Dermis blood vessel endothelial cell (primary cell): Measurements from ENCODE around the gene POPDC2. TPM values are rescaled to one million over a fixed set of nuclear protein-coding genes. Genes with fewer than 3 reads are reported as not detected.
A peak's percentile ranks its signal among the peaks of the same experiment; 100 is the strongest.

Source experiments
- DNase-seq: peaks from one replicate; pipeline ENCODE4 v3.0.0; 2010
- total RNA-seq: library from RNA; depleted of rRNA; stranded (reverse); fragments of >200 nt; gene quantifications from 2 replicates; pipeline ENCODE4 v1.2.3, GENCODE V29; 2014

Gene POPDC2
- total RNA-seq, 1 donor from 2014 or later, result 1.7 TPM

GRCh38 chr3:119669906-119670570 lies 9.6 kb upstream of the POPDC2 start:
- peak; percentile 55 for DNase-seq

- DNase-seq, result no peak
Measured at GRCh38 chr3:119665954-119666559, 5.7 kb upstream of the POPDC2 start.

- no peak for DNase-seq
Measured at GRCh38 chr3:119664850-119665379, 4.5 kb upstream of the POPDC2 start.

GRCh38 chr3:119664370-119664769 lies 4.0 kb upstream of the POPDC2 start:
- DNase-seq, result no peak

- no peak for DNase-seq
Measured at GRCh38 chr3:119663885-119664284, 3.5 kb upstream of the POPDC2 start.

GRCh38 chr3:119662604-119663373 lies 2.4 kb upstream of the POPDC2 start:
- DNase-seq, result no peak

- DNase-seq, result no peak
Measured at GRCh38 chr3:119659606-119660291, 640 bp downstream of the POPDC2 start.

- no peak for DNase-seq
Measured at GRCh38 chr3:119658994-119659393, 1.4 kb downstream of the POPDC2 start.

- DNase-seq, result no peak
Measured at GRCh38 chr3:119657887-119658702, 2.3 kb downstream of the POPDC2 start.

- DNase-seq, result no peak
Measured at GRCh38 chr3:119653876-119654275, 6.5 kb downstream of the POPDC2 start.

- no peak for DNase-seq
Measured at GRCh38 chr3:119652306-119653033, 7.9 kb downstream of the POPDC2 start.

- DNase-seq, result no peak
Measured at GRCh38 chr3:119649761-119650160, 10.6 kb downstream of the POPDC2 start.

GRCh38 chr3:119647843-119648575 lies 12.4 kb downstream of the POPDC2 start:
- DNase-seq, result peak; percentile 24

- DNase-seq, result peak; percentile 92
Measured at GRCh38 chr3:119647171-119647570, 13.2 kb downstream of the POPDC2 start.

- no peak for DNase-seq
Measured at GRCh38 chr3:119645813-119646212, 14.6 kb downstream of the POPDC2 start.

- DNase-seq, result no peak
Measured at GRCh38 chr3:119644481-119644880, 15.9 kb downstream of the POPDC2 start.

GRCh38 chr3:119643528-119643927 lies 16.9 kb downstream of the POPDC2 start:
- peak; percentile 58 for DNase-seq

- no peak for DNase-seq
Measured at GRCh38 chr3:119642746-119643473, 17.5 kb downstream of the POPDC2 start.

- DNase-seq, result no peak
Measured at GRCh38 chr3:119641416-119641815, 19.0 kb downstream of the POPDC2 start.
